IPS-15b (cell line): ENCODE measurements around the gene SPATA4.
"Not testable (repeated sequence)": the region's sequence is repeated elsewhere in the genome, so short reads cannot be mapped to it uniquely, and the experiment has no call there.

Source experiments
- H3K27me3 ChIP-seq: one replicate; pipeline ENCODE4 v1.6.1; 2013; ENCODE audit warnings: low read length; ENCODE audit not compliant: control insufficient read depth, insufficient read depth
- H3K36me3 ChIP-seq: one replicate; pipeline ENCODE4 v1.6.1; 2013; ENCODE audit warnings: low read length; ENCODE audit not compliant: control insufficient read depth, insufficient read depth
- H3K4me1 ChIP-seq: one replicate; pipeline ENCODE4 v1.6.1; 2013; ENCODE audit warnings: mild to moderate bottlenecking, low read length; ENCODE audit not compliant: control insufficient read depth, insufficient read depth
- H3K4me3 ChIP-seq: one replicate; pipeline ENCODE4 v1.5.1; 2013; ENCODE audit warnings: low read depth, low read length
- H3K9ac ChIP-seq: one replicate; pipeline ENCODE4 v1.6.1; 2013; ENCODE audit warnings: low read depth, mild to moderate bottlenecking, low read length
- H3K9me3 ChIP-seq: one replicate; pipeline ENCODE4 v1.6.1; 2013; ENCODE audit warnings: mild to moderate bottlenecking, low read length; ENCODE audit not compliant: control insufficient read depth, insufficient read depth

Gene SPATA4

GRCh38 chr4:176212351-176212750 lies 17.0 kb upstream of the SPATA4 start:
- H3K36me3 ChIP-seq, H3K9me3 ChIP-seq, H3K27me3 ChIP-seq, H3K4me3 ChIP-seq, H3K9ac ChIP-seq, H3K4me1 ChIP-seq: not testable (repeated sequence)

GRCh38 chr4:176210579-176211296 lies 15.4 kb upstream of the SPATA4 start:
- no peaks in the 10 kb centered on the region for H3K9me3 ChIP-seq
- no peak overlapping the region for H3K9ac ChIP-seq
- no peak overlapping the region for H3K4me3 ChIP-seq
- H3K36me3 ChIP-seq: no peaks in the 10 kb centered on the region
- H3K4me1 ChIP-seq: no peaks in the 10 kb centered on the region
- H3K27me3 ChIP-seq: no peaks in the 10 kb centered on the region

GRCh38 chr4:176210101-176210500 lies 14.7 kb upstream of the SPATA4 start:
- Histone ChIP-seq H3K36me3 (no peaks in the 10 kb centered on the region), H3K4me1 (no peaks in the 10 kb centered on the region), H3K9me3 (no peaks in the 10 kb centered on the region), H3K9ac (no peak overlapping the region), H3K27me3 (no peaks in the 10 kb centered on the region), H3K4me3 (no peak overlapping the region)

- Histone ChIP-seq H3K9ac (no peak overlapping the region), H3K4me3 (no peak overlapping the region), H3K9me3 (no peaks in the 10 kb centered on the region), H3K27me3 (no peaks in the 10 kb centered on the region), H3K36me3 (no peaks in the 10 kb centered on the region), H3K4me1 (no peaks in the 10 kb centered on the region)
These were observed 14.2 kb upstream of the SPATA4 start for GRCh38 chr4:176209535-176209934.

GRCh38 chr4:176207839-176208238 lies 12.5 kb upstream of the SPATA4 start:
- no peak overlapping the region for H3K4me3 ChIP-seq

GRCh38 chr4:176205299-176205698 lies 9.9 kb upstream of the SPATA4 start:
- no peaks in the 10 kb centered on the region for H3K4me1 ChIP-seq
- no peak overlapping the region for H3K9ac ChIP-seq
- H3K9me3 ChIP-seq: no peaks in the 10 kb centered on the region
- no peak overlapping the region for H3K4me3 ChIP-seq
- no peaks in the 10 kb centered on the region for H3K27me3 ChIP-seq
- no peaks in the 10 kb centered on the region for H3K36me3 ChIP-seq

More at GRCh38 chr4:176207839-176208238, 12.5 kb upstream of the SPATA4 start:
- no peaks in the 10 kb centered on the region for H3K27me3 ChIP-seq
- no peaks in the 10 kb centered on the region for H3K36me3 ChIP-seq
- H3K9me3 ChIP-seq: no peaks in the 10 kb centered on the region
- H3K9ac ChIP-seq: no peak overlapping the region
- no peaks in the 10 kb centered on the region for H3K4me1 ChIP-seq

- peaks cover 7% of the 10 kb centered on the region for H3K4me1 ChIP-seq
- no peaks in the 10 kb centered on the region for H3K36me3 ChIP-seq
- no peak overlapping the region for H3K4me3 ChIP-seq
- H3K9ac ChIP-seq: no peak overlapping the region
- H3K27me3 ChIP-seq: no peaks in the 10 kb centered on the region
- no peaks in the 10 kb centered on the region for H3K9me3 ChIP-seq
These were observed 3.0 kb upstream of the SPATA4 start for GRCh38 chr4:176198316-176198903.

GRCh38 chr4:176193938-176194337 lies 1.4 kb downstream of the SPATA4 start:
- H3K4me1 ChIP-seq: peaks cover 7% of the 10 kb centered on the region
- no peak overlapping the region for H3K4me3 ChIP-seq
- H3K36me3 ChIP-seq: no peaks in the 10 kb centered on the region
- no peaks in the 10 kb centered on the region for H3K27me3 ChIP-seq
- no peaks in the 10 kb centered on the region for H3K9me3 ChIP-seq
- no peak overlapping the region for H3K9ac ChIP-seq

GRCh38 chr4:176193126-176193525 lies 2.3 kb downstream of the SPATA4 start:
- H3K4me1 ChIP-seq: peaks cover 3% of the 10 kb centered on the region
- no peak overlapping the region for H3K4me3 ChIP-seq
- no peaks in the 10 kb centered on the region for H3K27me3 ChIP-seq
- no peak overlapping the region for H3K9ac ChIP-seq
- H3K9me3 ChIP-seq: no peaks in the 10 kb centered on the region
- H3K36me3 ChIP-seq: no peaks in the 10 kb centered on the region

- H3K27me3 ChIP-seq: no peaks in the 10 kb centered on the region
- no peaks in the 10 kb centered on the region for H3K36me3 ChIP-seq
- no peak overlapping the region for H3K4me3 ChIP-seq
- no peak overlapping the region for H3K9ac ChIP-seq
- peaks cover 8% of the 10 kb centered on the region for H3K4me1 ChIP-seq
- no peaks in the 10 kb centered on the region for H3K9me3 ChIP-seq
These were observed 3.4 kb downstream of the SPATA4 start for GRCh38 chr4:176191974-176192373.

- H3K9me3 ChIP-seq: no peaks in the 10 kb centered on the region
- H3K4me1 ChIP-seq: peaks cover 19% of the 10 kb centered on the region
- H3K36me3 ChIP-seq: no peaks in the 10 kb centered on the region
- H3K27me3 ChIP-seq: no peaks in the 10 kb centered on the region
- no peak overlapping the region for H3K4me3 ChIP-seq
- no peak overlapping the region for H3K9ac ChIP-seq
These were observed 5.2 kb downstream of the SPATA4 start for GRCh38 chr4:176189891-176190795.
